Natural killer cell (primary cell): ENCODE results near the gene NR2F2. TPM values are rescaled to one million over a fixed set of nuclear protein-coding genes. Genes with fewer than 3 reads are reported as not detected.

Experiments used
- ATAC-seq, 3 donors: fragments of 150-1000 bp in 2 of 3; fragments of 200-7000 bp in 1 of 3; cut with Tn5 transposase; 1 replicate in 1 of 3; 2 replicates in 2 of 3; pipeline ENCODE4 v1.10.0; 2021; ENCODE audit warnings: mild to moderate bottlenecking in 2 of 3, moderate library complexity in 2 of 3
- DNase-seq, 2 donors: peaks; one replicate each; pipeline versions ENCODE4 v3.0.0 to v3.0.0-alpha.2; 2013 to 2021; ENCODE audit warnings: mixed read lengths in 1 of 2
- H3K27ac ChIP-seq: one replicate; pipeline ENCODE4 v1.5.1; 2013; ENCODE audit warnings: mild to moderate bottlenecking, low read length
- H3K27me3 ChIP-seq: one replicate; pipeline ENCODE4 v1.6.1; 2013; ENCODE audit warnings: low read length; ENCODE audit not compliant: control insufficient read depth, insufficient read depth
- H3K36me3 ChIP-seq: one replicate; pipeline ENCODE4 v1.6.1; 2013; ENCODE audit warnings: low read length; ENCODE audit not compliant: control insufficient read depth, insufficient read depth
- H3K4me1 ChIP-seq: one replicate; pipeline ENCODE4 v1.6.1; 2013; ENCODE audit warnings: low read length; ENCODE audit not compliant: control insufficient read depth, insufficient read depth
- H3K4me3 ChIP-seq: one replicate; pipeline ENCODE4 v1.5.1; 2013; ENCODE audit warnings: low read length
- H3K9me3 ChIP-seq: one replicate; pipeline ENCODE4 v1.6.1; 2013; ENCODE audit warnings: low read length; ENCODE audit not compliant: control insufficient read depth, insufficient read depth
- H3K27ac Mint-ChIP-seq, 2 donors: one replicate each; pipeline ENCODE4 v1.8.0; 2022; ENCODE audit warnings: mild to moderate bottlenecking in 2 of 2, mixed read lengths in 2 of 2, moderate library complexity in 1 of 2
- H3K27me3 Mint-ChIP-seq, 2 donors: one replicate each; pipeline ENCODE4 v1.8.0; 2022; ENCODE audit warnings: low read depth in 2 of 2, mixed read lengths in 2 of 2
- H3K36me3 Mint-ChIP-seq: one replicate; pipeline ENCODE4 v1.8.0; 2022; ENCODE audit warnings: mixed read lengths
- H3K4me1 Mint-ChIP-seq, 2 donors: one replicate each; pipeline ENCODE4 v1.8.0; 2022; ENCODE audit warnings: mixed read lengths in 2 of 2
- H3K4me3 Mint-ChIP-seq: one replicate; pipeline ENCODE4 v1.8.0; 2022; ENCODE audit warnings: mild to moderate bottlenecking, moderate library complexity, mixed read lengths
- H3K9me3 Mint-ChIP-seq, 2 donors: one replicate each; pipeline ENCODE4 v1.8.0; 2022; ENCODE audit warnings: mixed read lengths in 2 of 2
- WGBS: methylation state at CpG from one replicate; pipeline ENCODE4 v1.1.7; 2013; ENCODE audit warnings: missing lambda C conversion rate; ENCODE audit not compliant: insufficient coverage; 5-methylcytosine and 5-hydroxymethylcytosine counted together
- intact Hi-C: fragments of 100-400 bp; cut with micrococcal nuclease; formaldehyde crosslinking; loops from one replicate; pipeline ENCODE4 v1.14.2; 2022
- total RNA-seq, 4 donors: library from RNA; stranded (reverse); fragments of 120-200 nt in 1 of 4; gene quantifications; one replicate each; pipeline versions ENCODE4 v1.2.3 to v1.2.4, GENCODE V29; 2013 to 2022
- TF ChIP-seq, protein P1 (sequence below): fragments of 200-600 bp; IDR thresholded peaks from one replicate; pipeline ENCODE4 v1.8.0; 2022; ENCODE audit warnings: antibody characterized with exemption

The NR2F2 gene
- total RNA-seq, 3 donors from 2014 or later (not counting 1 experiment from before 2014, with no cell fraction given) = not detected

DNA sequence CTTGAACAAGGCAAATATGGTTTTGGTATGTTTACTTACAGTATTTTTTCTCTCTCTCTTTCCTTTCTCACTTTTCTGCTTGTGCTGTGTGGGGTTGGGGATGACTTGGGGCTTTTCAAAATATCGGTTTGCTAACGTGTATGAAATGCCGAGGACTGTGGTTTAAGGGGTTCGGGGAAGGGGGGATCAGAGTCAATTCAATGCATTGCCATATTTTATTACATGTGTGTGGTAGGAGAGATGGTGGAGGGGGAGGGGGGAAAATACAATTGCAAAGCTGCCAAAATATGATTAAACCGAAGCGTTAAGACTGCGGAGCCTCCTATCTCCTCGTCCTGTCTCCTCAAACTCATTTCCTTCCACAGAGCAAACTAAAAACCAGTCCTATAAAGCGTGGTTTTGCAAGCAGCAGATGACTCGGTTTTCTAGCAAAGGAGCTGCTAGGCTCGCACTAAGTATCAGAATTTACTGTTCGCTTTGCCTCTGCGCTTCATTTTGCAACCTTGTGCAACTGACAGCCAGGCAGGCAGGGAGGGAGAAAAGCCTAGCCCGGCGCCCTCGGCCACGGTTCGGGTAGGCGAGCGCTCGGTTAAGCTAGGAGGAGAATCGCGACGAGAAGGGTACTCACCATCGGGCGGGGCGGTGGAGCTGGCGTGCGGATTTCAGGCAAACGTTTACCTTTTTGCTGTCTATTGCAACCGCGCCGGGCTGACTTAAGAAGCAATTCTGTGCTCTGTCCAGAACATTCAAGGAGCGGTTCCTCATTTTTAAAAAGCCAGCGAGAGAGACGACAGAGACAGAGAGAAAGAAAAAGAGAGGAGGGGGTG is 4.0 kb upstream of the NR2F2 start:
- no peaks in the 10 kb centered on the region for H3K9me3 Mint-ChIP-seq
- WGBS = 6% methylated on average over 36 of the region's 36 CpGs
- ATAC-seq (no peak), DNase-seq (no peak)
- no peak overlapping the region for H3K27ac Mint-ChIP-seq
- intact Hi-C loops = no loop called here
- peaks cover 17% of the 10 kb centered on the region for H3K4me1 ChIP-seq
- TF ChIP-seq, protein P1, sequence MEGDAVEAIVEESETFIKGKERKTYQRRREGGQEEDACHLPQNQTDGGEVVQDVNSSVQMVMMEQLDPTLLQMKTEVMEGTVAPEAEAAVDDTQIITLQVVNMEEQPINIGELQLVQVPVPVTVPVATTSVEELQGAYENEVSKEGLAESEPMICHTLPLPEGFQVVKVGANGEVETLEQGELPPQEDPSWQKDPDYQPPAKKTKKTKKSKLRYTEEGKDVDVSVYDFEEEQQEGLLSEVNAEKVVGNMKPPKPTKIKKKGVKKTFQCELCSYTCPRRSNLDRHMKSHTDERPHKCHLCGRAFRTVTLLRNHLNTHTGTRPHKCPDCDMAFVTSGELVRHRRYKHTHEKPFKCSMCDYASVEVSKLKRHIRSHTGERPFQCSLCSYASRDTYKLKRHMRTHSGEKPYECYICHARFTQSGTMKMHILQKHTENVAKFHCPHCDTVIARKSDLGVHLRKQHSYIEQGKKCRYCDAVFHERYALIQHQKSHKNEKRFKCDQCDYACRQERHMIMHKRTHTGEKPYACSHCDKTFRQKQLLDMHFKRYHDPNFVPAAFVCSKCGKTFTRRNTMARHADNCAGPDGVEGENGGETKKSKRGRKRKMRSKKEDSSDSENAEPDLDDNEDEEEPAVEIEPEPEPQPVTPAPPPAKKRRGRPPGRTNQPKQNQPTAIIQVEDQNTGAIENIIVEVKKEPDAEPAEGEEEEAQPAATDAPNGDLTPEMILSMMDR = no peak
- no peaks in the 10 kb centered on the region for H3K36me3 ChIP-seq
- no peak overlapping the region for H3K4me3 ChIP-seq
- H3K27me3 ChIP-seq = peaks cover 78% of the 10 kb centered on the region
- H3K4me3 Mint-ChIP-seq = no peak overlapping the region
- peaks cover 34% of the 10 kb centered on the region for H3K36me3 Mint-ChIP-seq
- H3K9me3 ChIP-seq = peaks cover 12% of the 10 kb centered on the region
- H3K27ac ChIP-seq = no peak overlapping the region
- H3K27me3 Mint-ChIP-seq = peaks cover 80% of the 10 kb centered on the region in 2 donors
- peaks cover 22 to 26% of the 10 kb centered on the region in 2 donors for H3K4me1 Mint-ChIP-seq

- H3K4me1 Mint-ChIP-seq = peaks cover 22 to 26% of the 10 kb centered on the region in 2 donors
- H3K9me3 Mint-ChIP-seq = no peaks in the 10 kb centered on the region
- DNase-seq (peak in 1 of 2 donors; percentile 16), ATAC-seq (no peak)
- Histone ChIP-seq H3K27ac (no peak overlapping the region), H3K36me3 (no peaks in the 10 kb centered on the region), H3K4me1 (peaks cover 21% of the 10 kb centered on the region), H3K9me3 (peaks cover 13% of the 10 kb centered on the region), H3K27me3 (peaks cover 77% of the 10 kb centered on the region), H3K4me3 (no peak overlapping the region)
- H3K36me3 Mint-ChIP-seq = peaks cover 34% of the 10 kb centered on the region
- TF ChIP-seq, protein P1 = peak; percentile 27
- 5% methylated on average over 12 of the region's 14 CpGs for WGBS
- intact Hi-C loops = no loop called here
- H3K27me3 Mint-ChIP-seq = peaks cover 77 to 82% of the 10 kb centered on the region in 2 donors
- H3K4me3 Mint-ChIP-seq = no peak overlapping the region
- no peak overlapping the region for H3K27ac Mint-ChIP-seq
Observed at GRCh38 chr15:96327155-96327741, 3.3 kb upstream of the NR2F2 start.

DNA sequence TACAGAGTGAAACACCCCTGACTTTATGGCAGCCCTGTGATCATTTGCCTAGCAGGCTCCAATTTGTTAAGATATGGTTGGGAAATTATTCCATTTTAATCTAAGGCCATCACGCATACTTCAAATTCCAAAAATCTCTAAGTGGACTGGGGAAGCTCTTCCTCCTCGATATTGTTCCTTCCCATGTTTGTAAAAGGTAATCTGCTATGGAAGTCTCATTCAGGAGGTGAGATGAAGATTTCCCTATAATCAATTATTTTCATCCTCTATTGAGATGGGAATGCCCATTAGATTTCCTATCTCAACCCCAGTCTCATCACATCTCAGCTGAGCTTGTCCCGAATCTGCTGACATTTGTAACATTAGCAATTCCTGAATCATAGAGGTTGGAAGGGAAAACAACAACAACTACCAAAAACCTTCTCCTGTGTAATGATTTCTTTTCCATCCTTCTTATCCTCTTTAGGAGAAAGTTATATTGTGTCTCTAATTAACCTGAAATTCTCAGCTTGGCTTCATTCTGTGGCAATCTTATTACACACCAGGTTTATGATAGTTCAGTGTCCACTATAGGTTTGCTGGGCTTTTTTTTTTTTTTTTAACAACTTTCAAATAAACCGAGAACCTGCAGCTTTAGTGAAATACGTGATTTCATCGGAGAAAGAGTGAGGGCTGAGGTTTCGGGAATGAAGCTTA is 2.2 kb upstream of the NR2F2 start:
- Histone ChIP-seq H3K27ac (no peak overlapping the region), H3K36me3 (no peaks in the 10 kb centered on the region), H3K27me3 (peaks cover 77% of the 10 kb centered on the region), H3K4me1 (peaks cover 29% of the 10 kb centered on the region), H3K9me3 (peaks cover 17% of the 10 kb centered on the region), H3K4me3 (no peak overlapping the region)
- intact Hi-C loops = no loop called here
- DNase-seq (no peak), ATAC-seq (no peak)
- TF ChIP-seq, protein P1 = no peak
- Mint-ChIP-seq H3K4me3 (no peak overlapping the region), H3K36me3 (peaks cover 34% of the 10 kb centered on the region), H3K9me3 (peaks cover 0 to 2% of the 10 kb centered on the region in 2 donors), H3K4me1 (peaks cover 28 to 36% of the 10 kb centered on the region in 2 donors), H3K27ac (no peak overlapping the region), H3K27me3 (peaks cover 74 to 85% of the 10 kb centered on the region in 2 donors)
- 20% methylated on average over 1 of the region's 7 CpGs for WGBS
